CD4-positive, alpha-beta T cell treated with Interleukin-15 for 4 hours (primary cell): ENCODE measurements around the gene TMEM167A.
"Not testable (repeated sequence)": the region's sequence is repeated elsewhere in the genome, so short reads cannot be mapped to it uniquely, and the experiment has no call there.

Experiments
- DNase-seq: peaks from one replicate; pipeline ENCODE4 v3.0.0-alpha.2; 2020; ENCODE audit warnings: low spot score

Gene TMEM167A

DNA sequence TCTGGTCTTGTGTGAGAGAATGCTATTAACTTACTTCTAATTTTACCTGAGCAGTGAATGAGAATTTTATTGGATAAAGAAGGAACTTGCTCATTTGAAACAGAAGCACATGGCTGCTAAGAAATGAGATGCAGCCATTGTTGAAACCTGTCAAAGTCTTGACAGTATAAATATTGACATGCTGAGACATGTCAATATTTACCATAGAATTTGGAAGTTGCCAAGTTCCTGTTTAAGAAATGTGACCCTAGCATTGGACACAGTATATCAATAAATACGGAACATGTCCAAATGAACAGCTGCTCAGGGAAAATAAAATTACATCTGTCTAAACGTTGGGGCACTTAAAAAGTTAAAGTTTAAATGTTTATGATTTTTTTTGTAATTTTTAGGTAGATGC, 7.9 kb upstream of the TMEM167A start:
- DNase-seq = no peak

DNA sequence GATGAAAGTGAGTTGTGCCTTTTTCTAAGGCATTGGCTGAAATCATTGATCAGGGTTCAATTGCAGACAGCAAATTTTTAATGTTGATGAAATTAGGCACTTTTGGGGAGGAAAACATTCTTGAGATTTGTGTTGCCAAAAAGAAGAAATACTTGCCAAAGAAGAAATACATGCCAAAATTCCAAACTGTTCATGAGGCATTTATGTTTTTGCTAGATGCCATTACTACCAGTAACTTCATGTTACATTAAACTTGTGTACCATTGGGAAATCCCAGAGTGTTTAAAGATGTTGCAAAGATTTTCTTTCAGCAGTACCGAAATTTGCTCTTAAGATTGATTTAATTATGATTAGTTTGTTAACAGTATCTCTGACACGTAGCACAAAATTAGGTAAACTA, 7.1 kb upstream of the TMEM167A start:
- no peak for DNase-seq

DNA sequence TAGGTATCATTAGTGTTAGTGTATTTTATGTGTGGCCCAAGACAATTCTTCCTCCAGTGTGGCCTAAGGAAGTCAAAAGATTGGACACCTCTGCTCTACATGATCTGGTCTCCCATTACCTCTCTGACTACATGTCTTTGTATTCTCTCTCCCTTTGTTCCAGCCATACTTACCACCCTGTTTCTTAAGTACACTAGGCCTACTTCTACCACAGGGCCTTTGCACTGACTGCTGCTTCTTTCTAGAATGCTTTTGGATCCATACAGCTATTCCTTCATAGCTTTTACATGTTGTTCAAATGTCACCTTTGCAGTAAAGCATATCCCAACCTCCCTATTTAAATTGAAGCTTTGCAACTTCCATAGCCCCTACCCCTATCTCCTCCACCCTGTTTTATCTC, 5.6 kb upstream of the TMEM167A start:
- DNase-seq = no peak

DNA sequence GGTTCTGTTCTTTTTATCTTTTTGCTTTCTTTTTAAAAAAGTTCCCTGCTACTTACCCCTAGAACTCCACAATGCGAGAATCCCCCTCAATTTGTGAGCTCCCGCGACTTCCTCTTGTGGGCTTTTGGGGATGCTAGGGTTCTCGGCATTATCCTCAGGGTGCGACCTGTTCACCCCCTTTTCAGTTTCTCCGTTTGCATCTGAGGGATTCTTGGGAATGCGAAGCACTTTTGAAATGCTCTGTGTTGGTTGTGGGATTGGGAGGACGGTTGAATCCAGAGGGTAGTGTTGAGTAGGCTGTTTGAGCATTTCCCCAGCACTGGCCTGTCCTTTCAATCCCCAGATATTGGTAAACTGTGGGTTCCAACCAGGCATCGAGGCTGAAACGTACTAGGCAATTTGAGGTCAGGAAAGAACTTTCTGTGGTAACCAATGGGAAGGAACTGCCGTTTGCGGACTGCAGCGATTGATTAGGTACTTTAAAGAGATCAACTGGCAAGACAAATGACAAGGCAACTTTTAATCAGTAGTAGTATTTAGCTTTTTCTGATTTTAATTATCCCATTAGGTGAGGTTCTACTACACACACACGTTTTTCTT, 568 bp upstream of the TMEM167A start:
- DNase-seq = no peak

DNA sequence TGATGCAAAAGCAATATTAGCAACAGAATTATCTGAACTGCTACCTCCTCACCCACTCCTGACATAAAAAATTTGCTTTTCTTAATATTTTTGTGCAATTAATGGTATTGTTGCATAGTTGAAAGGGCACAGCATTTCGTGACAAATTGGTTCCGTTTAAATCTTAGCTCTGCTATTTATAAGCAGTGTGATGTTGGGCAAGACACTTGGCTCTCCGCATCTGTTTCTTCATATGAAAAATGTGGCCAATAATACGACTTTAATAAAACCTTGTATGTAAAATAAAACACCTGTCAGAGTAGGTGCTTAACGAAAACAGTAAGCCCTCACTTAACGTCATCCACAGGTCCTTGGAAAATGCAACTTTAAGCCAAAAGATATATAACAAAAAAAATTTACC, 4.2 kb downstream of the TMEM167A start:
- no peak for DNase-seq

DNA sequence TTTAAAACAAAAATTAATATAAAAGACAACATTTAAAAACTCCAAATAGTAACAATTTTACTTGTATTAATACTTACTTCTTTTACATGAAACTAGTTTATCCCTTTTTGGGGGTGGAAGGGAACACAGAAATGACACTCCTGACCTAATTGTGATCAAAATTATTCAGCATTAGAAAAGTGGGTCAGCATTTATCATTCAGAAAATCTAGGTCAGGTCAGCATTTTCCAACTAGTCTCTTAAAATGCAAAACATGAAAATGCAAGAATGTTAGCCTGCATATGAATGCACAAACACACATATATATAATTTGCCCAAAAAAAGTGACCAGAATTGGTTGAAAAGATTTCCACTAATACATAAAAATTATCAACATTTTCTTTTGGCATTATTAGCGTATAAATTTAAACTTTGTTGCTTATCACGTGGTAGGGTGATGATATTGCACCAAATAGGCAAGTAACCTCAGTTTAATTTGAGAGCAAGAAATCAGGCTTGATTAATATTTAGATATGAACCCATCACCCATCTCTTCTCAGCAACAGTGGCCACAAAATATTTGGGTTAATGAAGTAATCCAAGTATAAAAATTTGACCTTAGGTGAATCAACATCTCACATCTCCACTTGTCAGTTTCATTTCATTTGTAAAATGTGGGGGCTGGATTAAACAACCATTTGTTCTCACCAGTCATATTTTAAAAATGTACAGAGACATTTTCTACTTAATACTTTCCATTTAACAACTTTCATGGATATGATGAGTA, 5.7 kb downstream of the TMEM167A start:
- DNase-seq = no peak

DNA sequence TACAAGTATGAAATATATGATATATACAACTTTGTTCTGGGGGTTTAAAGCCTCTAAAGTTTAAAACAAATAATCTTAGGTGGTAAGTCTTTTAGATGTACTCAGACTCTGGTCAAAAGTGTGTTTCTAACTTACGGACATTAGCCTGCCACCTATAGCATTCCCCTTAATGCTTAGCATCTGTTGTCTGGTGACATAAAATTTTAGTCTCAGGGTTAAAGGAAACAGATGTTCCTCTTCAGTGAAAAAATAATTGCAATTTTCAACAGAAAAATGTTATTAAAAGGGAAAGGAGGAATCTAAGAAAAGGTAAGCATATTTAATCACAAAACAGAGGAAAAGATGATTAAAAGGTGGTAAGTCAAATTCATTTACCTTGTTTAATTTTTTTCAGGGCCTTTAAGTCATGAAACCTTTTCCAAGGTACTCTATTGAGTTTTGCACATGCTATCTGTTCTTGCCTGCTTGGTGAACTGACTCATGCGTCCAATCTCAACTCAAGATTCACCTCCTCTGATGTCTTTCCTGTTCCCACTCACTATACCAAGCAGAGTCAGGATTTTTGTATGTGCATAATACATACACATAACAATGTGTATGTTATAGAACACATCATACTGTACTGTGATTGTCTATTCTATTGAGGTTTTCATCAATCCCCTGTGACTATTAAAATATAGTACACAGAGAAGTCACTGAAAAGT, 7.9 kb downstream of the TMEM167A start:
- DNase-seq = no peak

DNA sequence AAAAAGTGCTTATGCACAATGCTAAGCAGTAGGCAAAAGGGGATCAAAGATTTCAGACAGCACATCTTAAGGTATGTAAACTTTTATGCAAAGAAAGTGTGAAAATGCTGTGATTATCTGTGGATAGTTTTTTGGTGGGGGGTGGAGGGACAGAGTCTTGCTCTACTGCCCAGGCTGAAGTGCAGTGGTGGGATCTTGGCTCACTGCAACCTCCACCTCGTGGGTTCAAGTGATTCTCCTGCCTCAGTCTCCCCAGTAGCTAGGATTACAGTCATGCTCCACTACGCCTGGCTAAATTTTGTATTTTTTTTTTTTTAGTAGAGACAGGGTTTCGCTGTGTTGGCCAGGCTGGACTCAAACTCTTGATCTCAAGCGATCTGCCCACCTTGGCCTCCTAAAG, 9.8 kb downstream of the TMEM167A start:
- not testable (repeated sequence) for DNase-seq

DNA sequence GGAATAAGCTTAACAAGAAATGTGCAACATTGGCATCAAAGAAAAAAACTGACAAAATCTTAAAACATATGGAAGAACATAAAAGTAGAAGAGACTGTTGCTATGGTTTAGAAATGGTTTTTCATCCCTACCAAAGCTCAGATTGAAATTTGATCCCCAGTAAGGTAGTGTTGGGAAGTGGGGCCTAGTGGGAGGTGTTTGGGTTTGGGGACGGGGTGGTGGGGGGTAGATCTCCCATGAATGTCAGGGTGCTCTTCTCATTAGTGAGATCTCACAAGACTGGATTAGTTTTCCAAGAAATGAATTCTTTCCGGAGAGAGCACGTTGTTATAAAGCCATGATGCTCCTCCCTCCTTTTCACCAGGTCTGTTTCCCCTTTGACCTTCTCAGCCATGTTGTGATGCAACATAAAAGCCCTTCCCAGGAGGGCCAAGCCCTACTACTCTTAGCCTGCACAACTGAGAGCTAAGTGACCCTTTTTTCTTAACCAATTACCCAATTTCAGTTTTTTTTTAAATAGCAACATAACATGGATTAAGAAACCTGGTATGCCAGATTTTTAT, 10.6 kb downstream of the TMEM167A start:
- no peak for DNase-seq

DNA sequence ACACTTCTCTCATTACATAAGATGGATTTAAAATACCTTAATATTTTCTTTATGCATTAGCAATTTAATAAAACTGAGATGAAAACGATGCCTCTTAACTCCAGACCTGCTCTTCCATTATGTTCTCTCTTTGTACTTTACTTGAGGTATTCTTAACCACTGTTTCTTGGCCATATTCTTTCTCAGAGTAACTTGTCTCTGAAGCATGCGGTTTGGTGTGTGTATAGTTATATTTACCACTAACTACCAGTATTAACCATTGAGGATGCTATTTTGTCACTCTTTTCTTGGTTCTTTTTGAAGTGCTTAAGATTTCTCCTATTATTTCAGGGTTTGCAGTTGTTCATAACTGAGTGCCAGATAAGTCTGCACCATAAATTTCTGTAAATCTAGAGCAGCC, 17.9 kb downstream of the TMEM167A start:
- DNase-seq = no peak

DNA sequence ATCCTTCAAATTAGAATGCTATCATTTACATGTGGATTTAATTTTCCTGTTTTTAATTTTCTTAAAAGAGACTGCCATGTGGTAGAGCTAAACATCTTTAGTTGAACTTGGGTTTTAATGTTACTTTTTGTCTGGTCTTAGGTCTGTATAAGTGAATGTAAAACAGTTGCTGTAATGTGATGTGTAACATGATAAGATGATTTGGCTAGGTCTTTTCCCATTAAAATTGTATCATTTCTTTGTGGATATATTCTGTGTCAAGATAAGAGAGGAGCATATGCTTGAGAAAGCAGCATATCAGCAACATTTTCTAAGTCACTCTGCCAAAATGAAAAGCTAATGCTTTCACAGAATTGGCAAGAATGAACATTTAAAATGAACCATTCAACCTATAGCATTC, 18.5 kb downstream of the TMEM167A start:
- no peak for DNase-seq

DNA sequence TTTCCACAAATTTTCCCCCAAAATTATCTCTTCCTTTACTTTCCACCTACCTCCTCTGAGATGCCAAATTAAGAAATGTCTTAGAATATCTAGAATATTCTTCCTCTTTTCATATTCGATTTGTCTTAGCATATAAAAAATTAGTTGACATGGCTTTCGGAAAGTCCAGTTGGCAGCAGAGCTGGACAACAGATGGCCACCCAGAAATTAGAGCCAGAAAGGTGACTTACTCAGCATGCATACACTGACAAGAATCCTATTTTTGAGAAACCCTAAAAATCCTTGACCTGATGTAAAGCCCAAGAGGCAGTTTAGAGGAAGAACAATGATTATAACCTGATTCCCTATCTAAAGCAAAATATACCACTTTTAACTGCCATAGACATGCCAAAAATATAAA, 22.0 kb downstream of the TMEM167A start:
- no peak for DNase-seq

DNA sequence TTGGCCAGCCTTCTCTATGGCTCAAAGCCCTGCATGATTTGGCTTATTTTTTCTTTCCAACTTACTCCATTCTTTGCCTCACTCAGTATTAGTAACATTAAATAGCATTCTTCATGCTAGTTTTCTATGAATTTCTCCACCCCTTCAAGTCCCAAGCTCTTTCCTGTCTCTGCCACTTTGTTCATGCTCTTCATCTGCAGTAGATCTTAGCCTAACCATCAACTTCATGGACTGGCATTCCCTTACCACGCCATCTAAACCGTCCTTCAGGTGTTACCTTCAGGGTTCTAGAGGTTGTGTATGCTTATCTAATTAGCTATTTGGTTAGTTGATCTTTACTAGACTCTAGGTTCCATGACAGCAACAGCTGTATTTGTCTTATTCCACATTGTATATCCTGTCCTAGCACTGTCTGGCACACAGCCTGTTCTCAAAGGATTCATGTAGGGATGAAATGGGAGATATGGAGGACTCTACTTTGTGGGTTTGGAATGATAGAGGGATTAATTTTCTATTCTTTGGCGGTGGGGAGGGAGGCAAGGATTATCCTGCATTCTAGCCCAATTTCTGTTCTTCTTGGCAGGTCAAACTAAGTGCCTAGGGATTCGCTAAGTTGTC, 26.4 kb downstream of the TMEM167A start:
- DNase-seq = no peak

DNA sequence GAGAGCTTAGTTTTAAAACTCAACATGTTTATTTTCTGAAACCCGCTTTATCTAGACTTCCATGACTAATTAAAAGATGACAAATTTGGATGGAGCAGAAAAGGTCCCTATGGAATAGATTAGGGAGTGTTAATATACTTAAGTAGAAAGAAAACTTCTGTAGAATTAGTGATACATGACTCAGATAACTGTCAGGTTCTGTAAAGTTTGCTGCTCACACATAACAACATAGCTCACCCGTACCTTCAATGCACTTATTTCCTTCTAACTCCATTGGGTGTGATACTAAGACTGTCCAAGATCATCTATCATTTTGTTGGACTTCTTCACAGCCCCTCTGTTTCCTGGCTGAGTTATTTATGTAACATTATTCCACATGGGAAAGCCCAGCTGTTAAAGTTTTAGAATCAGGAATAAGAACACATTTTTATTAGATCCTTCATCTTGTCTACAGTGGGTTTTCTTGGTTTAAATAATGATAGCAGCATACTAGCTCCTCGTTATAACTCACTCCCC, 27.8 kb downstream of the TMEM167A start:
- no peak for DNase-seq

DNA sequence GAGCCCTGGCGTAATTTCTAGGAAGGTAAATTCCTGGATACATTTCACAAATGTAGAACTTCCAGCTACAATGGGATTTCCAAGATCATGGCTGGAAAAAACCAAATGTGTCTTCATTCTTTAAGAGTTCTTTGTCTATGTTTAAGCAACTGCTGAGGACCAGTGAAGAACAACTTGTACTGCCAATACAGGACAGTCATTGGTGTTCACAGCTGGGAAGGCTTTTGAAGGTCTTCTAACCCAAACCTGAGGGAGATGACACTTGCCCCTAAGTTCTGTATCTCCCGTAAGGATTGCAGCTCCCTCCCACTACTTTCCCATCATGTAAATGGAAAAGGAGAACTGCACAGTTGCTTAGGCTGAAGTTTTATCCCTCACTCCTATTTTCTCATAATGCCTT, 28.4 kb downstream of the TMEM167A start:
- DNase-seq = no peak

DNA sequence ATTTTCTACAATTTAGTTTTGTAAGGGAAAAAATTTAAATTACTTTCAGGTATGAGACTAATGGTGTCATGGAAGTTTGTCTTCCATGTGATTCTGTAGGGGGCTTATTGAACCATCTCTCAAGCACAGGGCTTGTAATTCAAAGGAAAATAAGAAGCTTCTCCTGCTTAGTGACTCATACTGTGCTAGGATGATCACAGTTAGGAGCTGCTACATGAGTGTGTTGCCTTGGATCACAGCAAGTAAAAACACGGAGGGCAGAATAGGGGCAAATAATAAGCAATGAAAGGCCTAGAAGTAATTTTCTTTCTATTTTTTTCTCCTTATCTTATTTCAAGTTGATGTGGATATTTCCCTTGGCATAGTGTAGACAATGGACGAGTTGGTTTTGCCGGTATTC, 28.9 kb downstream of the TMEM167A start:
- no peak for DNase-seq

DNA sequence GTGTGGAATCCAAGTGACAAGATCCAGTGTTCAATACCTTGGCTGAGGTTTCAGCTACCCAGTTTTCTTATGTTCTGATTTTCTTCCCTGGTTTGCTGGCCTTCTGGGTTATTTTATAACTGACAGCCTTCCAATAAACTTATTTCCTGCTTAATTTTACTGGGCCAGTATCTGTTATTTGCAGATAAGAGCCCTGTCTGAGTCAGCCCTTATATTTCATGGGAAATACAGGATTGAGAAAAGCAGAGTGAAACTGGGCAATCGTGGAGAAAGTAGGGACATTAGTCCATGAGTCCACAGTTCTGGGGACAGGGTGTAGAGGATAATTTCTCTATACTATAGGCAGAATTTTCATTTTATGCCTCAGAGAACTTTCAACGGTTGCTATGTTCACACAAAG, 32.3 kb downstream of the TMEM167A start:
- DNase-seq = no peak

DNA sequence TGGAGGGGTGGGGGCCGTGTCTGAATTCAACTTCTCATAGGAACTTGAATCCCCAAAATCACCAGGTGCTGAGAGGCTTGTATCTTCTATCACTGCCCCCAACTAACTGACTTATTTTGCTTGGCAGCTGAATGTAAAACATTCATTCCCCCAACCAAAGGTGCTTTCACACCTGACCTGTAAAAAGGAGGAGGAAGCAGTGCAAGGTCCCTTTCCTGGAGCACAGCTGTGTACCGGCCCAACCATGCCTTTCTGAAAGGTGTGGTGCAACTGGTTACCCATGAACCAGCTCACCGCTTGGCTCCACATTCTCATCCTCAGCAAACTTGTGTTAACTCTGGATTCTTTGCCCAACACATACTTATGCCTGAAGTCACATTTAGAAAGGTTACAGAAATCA, 34.7 kb downstream of the TMEM167A start:
- DNase-seq = no peak

DNA sequence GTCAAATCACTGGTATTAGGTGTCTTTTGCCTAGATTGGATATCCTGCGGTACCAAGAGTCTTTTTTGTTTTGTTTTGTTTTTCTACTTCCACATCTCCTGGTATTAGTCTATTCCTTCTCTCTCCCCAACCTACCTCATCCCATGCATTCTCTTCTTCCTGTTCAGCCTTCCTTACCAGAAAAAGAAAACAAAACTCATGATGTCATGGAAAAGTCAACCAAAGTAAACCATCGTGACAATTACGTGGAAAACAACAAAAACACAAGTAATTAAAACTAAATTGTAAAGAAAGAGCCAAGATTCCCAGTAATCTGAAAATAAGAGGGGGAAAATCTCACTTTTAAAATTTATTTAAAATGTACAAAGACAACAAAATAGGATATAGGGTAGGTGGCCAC, 38.3 kb downstream of the TMEM167A start:
- DNase-seq = no peak

DNA sequence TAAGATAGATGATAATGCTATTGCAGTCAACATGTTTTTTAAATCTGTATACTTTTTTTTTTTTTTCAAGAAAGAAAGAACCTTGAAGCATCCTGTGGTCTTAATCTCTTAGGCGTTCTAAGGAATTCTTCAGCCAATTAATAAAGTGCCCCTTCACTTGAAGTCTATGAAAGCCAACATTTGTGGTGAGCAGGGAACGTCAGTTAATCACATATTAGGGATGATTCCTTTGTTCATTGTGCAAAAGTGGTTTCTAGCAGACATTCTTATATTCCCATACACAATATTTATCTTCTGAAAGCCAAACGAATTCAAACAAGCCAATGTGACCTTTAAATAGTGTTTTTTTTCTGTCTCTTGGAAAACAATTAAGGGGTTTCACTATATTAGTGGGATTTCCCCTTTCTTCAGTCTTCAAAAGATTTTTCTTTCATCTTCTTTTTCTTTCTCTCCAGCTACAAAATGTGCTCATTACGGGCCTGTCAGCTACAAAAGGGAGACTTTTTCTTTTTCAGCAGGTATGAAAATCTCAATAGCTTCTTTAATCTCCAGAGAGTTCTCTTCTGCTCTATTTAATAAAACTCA, 40.1 kb downstream of the TMEM167A start:
- no peak for DNase-seq

DNA sequence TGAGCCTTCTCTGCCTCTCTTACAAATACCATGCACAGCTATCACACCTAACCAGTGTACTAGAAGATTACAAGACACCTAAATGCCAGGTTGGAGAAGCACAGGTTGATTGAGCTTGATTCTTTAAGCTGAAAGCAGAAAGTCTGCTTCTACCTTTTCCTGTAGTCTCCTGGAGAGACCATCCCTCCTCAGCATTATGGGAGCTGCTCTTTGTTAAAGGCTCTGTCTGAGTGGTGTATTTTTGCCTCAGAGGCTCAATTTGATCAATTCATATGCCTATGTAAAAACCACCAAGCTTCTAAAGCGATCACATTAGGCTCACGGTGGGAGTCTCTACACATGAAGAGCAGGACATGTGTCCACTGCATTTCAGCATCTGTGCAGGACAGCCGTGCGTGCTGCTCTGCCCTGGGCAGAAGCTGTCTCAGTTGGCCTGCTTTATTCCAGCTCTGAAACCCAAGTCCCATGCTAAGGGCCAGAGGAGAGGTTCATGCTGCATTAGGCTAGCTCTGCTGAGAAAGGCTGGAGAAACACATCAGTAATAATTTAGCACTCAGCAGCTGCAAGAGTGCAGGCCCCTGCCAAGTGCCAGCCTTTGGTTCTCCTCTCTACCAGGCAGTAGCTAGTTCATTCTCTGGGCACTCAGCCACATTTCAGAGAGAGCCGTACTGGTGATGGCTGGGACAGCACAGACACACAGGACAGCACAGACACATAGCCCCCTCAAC, 41.7 kb downstream of the TMEM167A start:
- no peak for DNase-seq
